Measurements from ENCODE around the gene SLC35B4.

Gene SLC35B4, protein sequence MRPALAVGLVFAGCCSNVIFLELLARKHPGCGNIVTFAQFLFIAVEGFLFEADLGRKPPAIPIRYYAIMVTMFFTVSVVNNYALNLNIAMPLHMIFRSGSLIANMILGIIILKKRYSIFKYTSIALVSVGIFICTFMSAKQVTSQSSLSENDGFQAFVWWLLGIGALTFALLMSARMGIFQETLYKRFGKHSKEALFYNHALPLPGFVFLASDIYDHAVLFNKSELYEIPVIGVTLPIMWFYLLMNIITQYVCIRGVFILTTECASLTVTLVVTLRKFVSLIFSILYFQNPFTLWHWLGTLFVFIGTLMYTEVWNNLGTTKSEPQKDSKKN
- long read RNA-seq, donor 1, full-length matches to known transcripts: 4 of 4 reads
- long read RNA-seq, donor 1, partial matches to known transcripts: 0 of 4 reads
- long read RNA-seq, donor 1, other reads (novel, unspliced or antisense): 0 of 4 reads
- long read RNA-seq, donor 2, full-length matches to known transcripts: 3 of 3 reads
- long read RNA-seq, donor 2, partial matches to known transcripts: 0 of 3 reads
- long read RNA-seq, donor 2, other reads (novel, unspliced or antisense): 0 of 3 reads
- long read RNA-seq, donor 3, full-length matches to known transcripts: 1 of 1 reads
- long read RNA-seq, donor 3, partial matches to known transcripts: 0 of 1 reads
- long read RNA-seq, donor 3, other reads (novel, unspliced or antisense): 0 of 1 reads
- long read RNA-seq, donor 4, full-length matches to known transcripts: 3 of 3 reads
- long read RNA-seq, donor 4, partial matches to known transcripts: 0 of 3 reads
- long read RNA-seq, donor 4, other reads (novel, unspliced or antisense): 0 of 3 reads
- long read RNA-seq, donor 5, full-length matches to known transcripts: 9 of 9 reads
- long read RNA-seq, donor 5, partial matches to known transcripts: 0 of 9 reads
- long read RNA-seq, donor 5, other reads (novel, unspliced or antisense): 0 of 9 reads
- long read RNA-seq, donor 6, full-length matches to known transcripts: 6 of 6 reads
- long read RNA-seq, donor 6, partial matches to known transcripts: 0 of 6 reads
- long read RNA-seq, donor 6, other reads (novel, unspliced or antisense): 0 of 6 reads
- long read RNA-seq, donor 7, full-length matches to known transcripts: 11 of 11 reads
- long read RNA-seq, donor 7, partial matches to known transcripts: 0 of 11 reads
- long read RNA-seq, donor 7, other reads (novel, unspliced or antisense): 0 of 11 reads
- long read RNA-seq, donor 8, full-length matches to known transcripts: 5 of 5 reads
- long read RNA-seq, donor 8, partial matches to known transcripts: 0 of 5 reads
- long read RNA-seq, donor 8, other reads (novel, unspliced or antisense): 0 of 5 reads

DNA sequence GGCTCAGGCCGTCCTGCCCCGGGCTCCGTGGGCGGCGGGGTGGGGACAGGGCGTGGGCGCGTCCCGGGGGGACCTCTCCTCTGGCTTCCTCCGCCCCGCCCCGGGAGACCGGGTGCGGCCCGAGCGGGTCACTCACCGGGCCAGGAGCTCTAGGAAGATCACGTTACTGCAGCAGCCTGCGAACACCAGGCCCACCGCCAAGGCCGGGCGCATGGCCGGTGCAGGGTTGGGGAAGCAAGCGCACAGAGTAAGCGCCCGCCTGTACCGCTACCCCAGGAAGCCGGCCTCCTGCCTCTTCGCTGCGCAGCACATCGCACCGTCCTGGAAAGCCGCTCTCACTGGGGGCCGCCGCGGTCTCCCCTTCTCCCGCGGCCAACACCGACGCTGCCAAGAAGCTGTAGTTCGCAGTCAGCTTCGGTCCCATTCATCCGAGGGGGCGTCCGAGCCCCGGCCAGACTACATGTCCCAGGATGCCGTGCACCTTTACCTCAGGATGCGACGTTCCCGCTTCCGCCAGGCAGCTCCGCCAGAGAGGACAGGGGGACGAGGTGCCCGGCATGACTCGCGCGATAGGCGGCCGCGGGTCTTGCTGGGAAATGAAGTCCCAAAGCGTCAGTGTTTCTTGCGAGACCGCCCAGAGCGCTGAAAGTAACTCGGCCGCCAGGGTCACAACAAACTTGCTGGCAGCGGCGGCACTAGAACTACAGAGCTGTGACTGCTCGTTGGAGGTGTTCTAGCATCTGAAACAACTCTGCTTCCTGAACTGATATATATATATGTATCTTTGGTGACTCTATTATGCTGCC, at the start of gene SLC35B4:
TSS of gene SLC35B4 (minus strand) at position 392 of the 806 bp plus-strand sequence. CDS start at position 213, 179 bp downstream.
- DNase-seq: peak; percentile 95

- no peak for DNase-seq
Observed at GRCh38 chr7:134366481-134366880, 49.8 kb upstream of the SLC35B4 start.

GRCh38 chr7:134365341-134366054, 48.8 kb upstream of the SLC35B4 start:
- no peak for DNase-seq

GRCh38 chr7:134364619-134365037, 47.9 kb upstream of the SLC35B4 start:
- no peak for DNase-seq

DNA sequence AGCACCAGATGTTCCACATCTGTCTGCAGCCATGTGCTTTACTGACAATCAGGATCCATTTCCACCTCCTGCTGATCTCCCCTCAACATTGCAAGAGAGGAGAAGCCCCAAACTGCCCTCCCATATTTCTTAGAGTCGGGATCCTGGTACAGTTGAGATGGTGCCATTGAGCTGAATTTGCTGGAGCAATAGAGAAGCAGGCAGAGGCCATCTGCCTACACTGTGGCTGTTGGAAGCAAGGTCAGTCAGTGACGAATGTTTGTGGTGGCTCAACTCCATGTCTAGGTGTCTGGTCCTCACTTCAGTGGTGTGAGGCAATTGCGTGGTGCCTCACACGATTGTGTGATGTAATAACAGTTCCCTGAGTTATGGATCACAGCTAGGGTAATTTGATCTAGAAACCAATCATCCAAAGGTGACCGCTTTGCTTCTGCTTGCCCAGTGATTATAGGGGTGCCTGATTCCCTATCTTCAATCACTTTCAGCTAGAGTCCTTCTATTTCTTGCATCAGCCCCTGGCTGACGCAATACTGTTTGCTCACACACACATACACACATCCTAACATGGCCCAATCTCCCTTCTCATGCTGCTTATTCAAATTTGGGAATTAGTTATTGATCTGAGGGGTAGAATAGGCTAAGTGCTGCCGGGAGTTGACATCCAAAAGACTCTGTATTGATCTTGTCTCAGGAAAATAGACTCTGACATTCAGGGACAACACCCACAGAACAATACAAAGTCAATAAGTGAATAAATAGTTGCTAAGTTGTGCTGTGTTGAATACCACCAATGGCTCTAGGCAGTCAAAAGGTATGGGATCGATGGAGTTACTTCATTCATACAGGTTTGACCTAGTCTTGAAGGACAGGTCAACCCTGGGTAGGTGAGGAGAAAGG, 46.1 kb upstream of the SLC35B4 start:
- no peak for DNase-seq

- DNase-seq: no peak
Observed at GRCh38 chr7:134359787-134360432, 43.2 kb upstream of the SLC35B4 start.

- no peak for DNase-seq
Observed at GRCh38 chr7:134357486-134357885, 40.8 kb upstream of the SLC35B4 start.

- DNase-seq: no peak
Observed at GRCh38 chr7:134356421-134356936, 39.7 kb upstream of the SLC35B4 start.

GRCh38 chr7:134355927-134356326, 39.2 kb upstream of the SLC35B4 start:
- DNase-seq: no peak

DNA sequence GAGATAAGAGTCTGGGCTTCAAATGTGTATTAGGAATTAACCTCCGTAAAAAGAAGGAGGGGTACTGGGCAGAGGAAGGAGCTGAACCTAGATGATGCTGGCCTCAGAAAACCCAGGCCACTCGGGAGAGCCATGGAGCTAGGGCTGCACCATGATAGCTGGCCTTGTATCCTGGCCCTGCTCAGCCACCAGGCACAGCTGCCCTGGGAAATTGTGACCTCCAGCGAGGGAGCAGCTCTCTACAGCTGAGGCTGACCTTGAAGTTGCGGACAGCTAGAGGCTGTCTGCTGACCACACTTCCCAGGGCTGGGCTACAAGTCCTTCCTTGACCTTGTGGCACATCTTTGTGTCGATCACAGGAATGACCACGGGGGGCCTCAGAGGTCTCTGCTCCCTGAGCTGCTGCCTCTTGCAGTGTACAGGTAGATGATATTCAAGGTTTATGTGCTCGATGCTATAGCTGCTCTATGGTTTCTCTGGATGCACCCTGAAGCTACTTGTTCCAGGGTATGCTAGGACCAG, 38.3 kb upstream of the SLC35B4 start:
- no peak for DNase-seq

- DNase-seq: no peak
Observed at GRCh38 chr7:134353411-134353810, 36.7 kb upstream of the SLC35B4 start.

DNA sequence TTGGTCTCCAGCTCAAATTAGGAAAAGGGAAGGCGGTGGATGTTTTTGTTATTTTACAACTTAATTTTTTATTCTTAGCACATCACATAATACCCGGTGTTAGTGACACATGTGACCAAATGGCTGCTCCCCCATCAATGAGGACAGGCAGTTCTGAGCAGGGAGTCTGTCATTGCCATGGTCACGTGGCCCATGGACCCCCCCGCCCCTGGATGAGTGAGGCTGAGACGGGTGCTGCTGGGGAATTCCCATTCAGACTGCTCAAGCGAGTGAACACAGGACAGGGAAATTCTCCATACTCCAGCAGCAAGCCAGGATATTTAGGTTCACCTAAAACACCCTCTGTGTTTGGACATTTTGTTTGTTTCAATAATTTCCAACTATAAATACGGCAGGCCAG, 34.7 kb upstream of the SLC35B4 start:
- no peak for DNase-seq

DNA sequence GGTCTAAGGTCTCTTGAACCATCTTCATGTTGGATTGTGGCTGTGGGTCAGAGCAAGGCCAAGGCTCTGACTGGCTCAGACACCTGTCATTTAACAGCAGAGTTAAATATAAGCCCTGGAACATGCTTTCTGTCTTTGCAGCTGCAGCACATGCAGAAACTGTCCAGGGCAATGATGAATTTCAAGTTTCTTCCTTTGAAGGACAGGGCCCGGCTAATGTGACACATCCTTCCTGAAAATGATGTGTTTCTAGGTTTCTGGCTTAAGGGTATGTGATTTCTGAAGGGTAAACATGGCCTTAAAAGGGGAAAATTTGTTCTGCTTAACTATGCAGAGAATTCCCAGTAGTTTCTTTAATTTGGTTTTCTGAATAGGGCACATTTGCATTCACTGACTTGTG, 34.0 kb upstream of the SLC35B4 start:
- DNase-seq: no peak

- DNase-seq: no peak
Observed at GRCh38 chr7:134347567-134347966, 30.8 kb upstream of the SLC35B4 start.

- DNase-seq: no peak
Observed at GRCh38 chr7:134343796-134344195, 27.1 kb upstream of the SLC35B4 start.

GRCh38 chr7:134343136-134343535, 26.4 kb upstream of the SLC35B4 start:
- no peak for DNase-seq

DNA sequence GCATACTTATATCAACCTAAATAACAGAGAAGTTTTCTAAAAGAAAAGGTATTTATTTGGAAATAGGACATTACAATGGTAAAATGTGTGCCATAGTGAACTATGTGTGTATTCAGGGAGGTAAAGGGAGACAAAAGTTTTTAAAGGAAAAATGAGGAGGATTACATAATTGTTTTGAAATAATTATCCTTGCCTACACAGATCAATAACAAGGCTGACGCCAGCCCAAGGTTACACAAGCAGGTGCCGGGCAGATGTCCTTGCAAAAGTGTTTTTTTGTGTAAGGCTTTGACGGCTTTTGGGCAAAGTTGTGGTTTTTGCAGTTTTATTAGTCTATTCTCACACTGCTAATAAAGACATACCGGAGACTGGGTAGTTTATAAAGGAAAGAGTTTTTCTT, 22.7 kb upstream of the SLC35B4 start:
- no peak for DNase-seq

DNA sequence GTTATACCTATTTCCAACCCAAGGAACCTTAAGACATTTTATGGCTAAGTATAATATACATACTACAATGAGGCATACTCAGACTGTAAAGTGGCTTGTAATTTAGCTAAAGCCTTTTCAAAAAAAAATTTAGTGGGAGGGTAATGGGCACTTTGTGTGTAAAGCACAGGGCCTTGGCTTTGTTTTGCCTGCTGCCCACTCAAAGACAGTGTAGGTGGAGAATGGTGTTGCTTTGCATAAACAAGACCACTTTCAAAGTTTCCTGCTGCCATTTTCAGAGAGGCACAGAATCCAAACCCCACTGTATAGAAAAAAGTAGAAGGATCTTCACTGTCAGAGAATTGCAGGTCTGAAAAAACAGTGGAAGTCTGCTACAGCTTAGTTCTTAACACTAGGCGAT, 21.2 kb upstream of the SLC35B4 start:
- no peak for DNase-seq

DNA sequence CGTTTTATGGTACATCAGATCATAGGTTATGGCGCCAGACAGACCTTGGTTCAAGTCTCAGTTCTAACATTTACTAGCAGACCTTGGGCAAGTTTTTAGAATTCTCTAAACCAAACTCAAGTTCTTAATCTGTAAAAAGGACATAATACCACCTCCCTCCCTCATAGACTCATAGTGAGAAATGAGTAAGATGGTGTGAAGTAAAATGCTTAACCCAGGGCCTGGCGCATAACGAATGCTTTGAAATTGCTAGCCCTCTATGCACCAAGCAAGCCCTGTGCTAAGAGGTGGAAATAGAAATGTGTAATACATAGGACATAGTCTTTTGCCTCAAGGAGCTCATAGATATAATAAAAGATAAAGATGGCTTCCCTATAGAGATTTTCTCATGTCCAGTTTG, 17.7 kb upstream of the SLC35B4 start:
- no peak for DNase-seq

Measured in right kidney (tissue), 9 donors.